B cell (primary cell): Measurements from ENCODE around the gene MED15.

Experiments used
- CTCF ChIP-seq: fragments of 200-600 bp; IDR thresholded peaks from one replicate; pipeline ENCODE4 v1.8.0; 2022; ENCODE audit warnings: antibody characterized with exemption, mild to moderate bottlenecking
- EZH2 ChIP-seq: IDR thresholded peaks from 2 replicates; pipeline ENCODE4 v1.6.1; 2012; ENCODE audit warnings: borderline replicate concordance, low read depth, mild to moderate bottlenecking, moderate library complexity, low read length; ENCODE audit not compliant: insufficient read depth, poor library complexity, severe bottlenecking

GRCh38 chr22:20616451-20617043, 109.1 kb downstream of the MED15 start:
- TF ChIP-seq CTCF (no peak), EZH2 (no peak)
